HEK293T (cell line): ENCODE measurements around the gene ANO6.
"Not testable (repeated sequence)": the region's sequence is repeated elsewhere in the genome, so short reads cannot be mapped to it uniquely, and the experiment has no call there.

ENCODE experiments used
- CTCF ChIA-PET: fragments of 350-600 bp; formaldehyde crosslinking; extraction: SDS; loops from one replicate; lab custom pipeline; 2021; ENCODE audit warnings: antibody characterized with exemption, inconsistent platforms; lab: Yijun Ruan, JAX
- POLR2A ChIA-PET: fragments of 350-600 bp; formaldehyde crosslinking; extraction: SDS; loops from one replicate; lab custom pipeline; 2020; ENCODE audit warnings: antibody characterized with exemption, inconsistent platforms; lab: Yijun Ruan, JAX
- DNase-seq: peaks from one replicate; pipeline ENCODE4 v3.0.0; 2012; ENCODE audit warnings: mixed read lengths; ENCODE audit errors: extremely low spot score
- ARNT ChIP-seq: fragments of 450-650 bp; IDR thresholded peaks from 2 replicates; pipeline ENCODE4 v1.6.1; 2017; ENCODE audit warnings: mild to moderate bottlenecking
- BHLHE40 ChIP-seq: fragments of 450-650 bp; IDR thresholded peaks from 2 replicates; pipeline ENCODE4 v1.6.1; 2016; ENCODE audit warnings: mild to moderate bottlenecking, moderate library complexity, borderline replicate concordance
- CTBP1 ChIP-seq: fragments of 450-650 bp; IDR thresholded peaks from 2 replicates; pipeline ENCODE4 v1.6.1; 2016; ENCODE audit warnings: borderline replicate concordance
- ELF4 ChIP-seq: fragments of 450-650 bp; IDR thresholded peaks from 2 replicates; pipeline ENCODE4 v1.6.1; 2017; ENCODE audit warnings: antibody characterized with exemption
- FOXA1 ChIP-seq: fragments of 450-650 bp; IDR thresholded peaks from 2 replicates; pipeline ENCODE4 v1.6.1; 2016; ENCODE audit warnings: mild to moderate bottlenecking
- FOXK2 ChIP-seq: fragments of 450-650 bp; IDR thresholded peaks from 2 replicates; pipeline ENCODE4 v1.6.1; 2016; ENCODE audit warnings: mild to moderate bottlenecking
- FOXM1 ChIP-seq: fragments of 450-650 bp; IDR thresholded peaks from 2 replicates; pipeline ENCODE4 v1.6.1; 2017; ENCODE audit warnings: mild to moderate bottlenecking, borderline replicate concordance
- HDGF ChIP-seq: fragments of 450-650 bp; IDR thresholded peaks from 2 replicates; pipeline ENCODE4 v1.6.1; 2017; ENCODE audit warnings: antibody characterized with exemption, borderline replicate concordance
- L3MBTL2 ChIP-seq: fragments of 450-650 bp; conservative IDR thresholded peaks from 2 replicates; pipeline ENCODE4 v1.6.1; 2016; ENCODE audit warnings: mild to moderate bottlenecking
- LEF1 ChIP-seq: fragments of 450-650 bp; IDR thresholded peaks from 2 replicates; pipeline ENCODE4 v1.6.1; 2017; ENCODE audit warnings: mild to moderate bottlenecking, borderline replicate concordance
- NFRKB ChIP-seq: fragments of 450-650 bp; IDR thresholded peaks from 2 replicates; pipeline ENCODE4 v1.6.1; 2016; ENCODE audit warnings: mild to moderate bottlenecking, moderate library complexity
- SP1 ChIP-seq: fragments of 450-650 bp; IDR thresholded peaks from 2 replicates; pipeline ENCODE4 v1.6.1; 2017
- SUZ12 ChIP-seq: fragments of 450-650 bp; IDR thresholded peaks from 2 replicates; pipeline ENCODE4 v1.6.1; 2016; ENCODE audit warnings: mild to moderate bottlenecking
- TARDBP ChIP-seq: fragments of 450-650 bp; IDR thresholded peaks from 2 replicates; pipeline ENCODE4 v1.6.1; 2016
- ZNF384 ChIP-seq: fragments of 450-650 bp; IDR thresholded peaks from 2 replicates; pipeline ENCODE4 v1.6.1; 2016
- TF ChIP-seq, protein P1 (sequence below): fragments of 450-650 bp; IDR thresholded peaks from 2 replicates; pipeline ENCODE4 v1.6.1; 2016

ANO6 gene

DNA sequence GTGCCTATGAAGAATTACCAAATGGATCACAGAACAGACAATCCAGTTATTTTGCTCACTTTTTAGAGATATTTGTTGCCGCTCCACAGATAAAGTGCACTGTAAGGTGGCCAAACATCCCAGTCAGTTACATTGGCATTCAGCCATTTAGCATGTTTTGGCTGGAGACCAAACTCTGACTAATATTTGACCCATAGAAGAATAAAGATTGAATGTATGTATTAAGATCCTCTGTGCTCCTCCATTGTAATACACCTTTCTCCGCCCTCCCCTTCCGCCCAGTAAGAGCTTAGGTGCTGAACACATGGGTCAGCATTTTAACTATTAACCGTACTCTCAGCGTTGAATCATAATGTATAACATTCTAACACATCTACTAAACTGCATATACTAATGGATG lies 163.4 kb downstream of the ANO6 start:
- TF ChIP-seq, protein P1, sequence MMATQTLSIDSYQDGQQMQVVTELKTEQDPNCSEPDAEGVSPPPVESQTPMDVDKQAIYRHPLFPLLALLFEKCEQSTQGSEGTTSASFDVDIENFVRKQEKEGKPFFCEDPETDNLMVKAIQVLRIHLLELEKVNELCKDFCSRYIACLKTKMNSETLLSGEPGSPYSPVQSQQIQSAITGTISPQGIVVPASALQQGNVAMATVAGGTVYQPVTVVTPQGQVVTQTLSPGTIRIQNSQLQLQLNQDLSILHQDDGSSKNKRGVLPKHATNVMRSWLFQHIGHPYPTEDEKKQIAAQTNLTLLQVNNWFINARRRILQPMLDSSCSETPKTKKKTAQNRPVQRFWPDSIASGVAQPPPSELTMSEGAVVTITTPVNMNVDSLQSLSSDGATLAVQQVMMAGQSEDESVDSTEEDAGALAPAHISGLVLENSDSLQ, result no peak
- no peak for TF ChIP-seq LEF1
- POLR2A ChIA-PET, result no interaction called here
- no peak for DNase-seq
- CTCF ChIA-PET, result no interaction called here

DNA sequence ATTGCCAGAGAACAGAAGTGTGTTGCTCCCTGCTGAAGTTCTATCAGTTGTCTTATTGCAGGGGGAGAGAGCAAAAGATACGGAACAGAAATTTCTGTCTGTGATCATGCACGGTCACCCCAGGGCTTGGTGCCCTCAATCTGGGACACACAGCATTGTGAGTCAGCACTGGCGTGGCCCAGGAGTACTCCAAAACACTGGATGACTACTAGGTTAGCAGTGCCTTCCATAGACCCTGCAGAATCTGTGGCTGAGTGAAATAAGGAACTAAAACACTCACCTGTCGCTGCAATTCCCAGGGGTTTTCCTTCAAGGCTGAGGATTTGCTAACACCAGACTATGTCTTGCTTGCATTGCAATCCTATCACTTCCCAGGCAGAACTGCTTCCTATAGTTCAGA lies 165.5 kb downstream of the ANO6 start:
- TF ChIP-seq FOXK2, result no peak
- no peak for TF ChIP-seq SP1
- no peak for TF ChIP-seq TARDBP
- no peak for TF ChIP-seq FOXM1
- no peak for TF ChIP-seq FOXA1
- no peak for TF ChIP-seq ZNF384
- TF ChIP-seq, protein P1, result no peak
- TF ChIP-seq HDGF, result no peak
- TF ChIP-seq SUZ12, result no peak
- TF ChIP-seq ARNT, result no peak
- no peak for DNase-seq
- ChIA-PET POLR2A (no interaction called here), CTCF (no interaction called here)

DNA sequence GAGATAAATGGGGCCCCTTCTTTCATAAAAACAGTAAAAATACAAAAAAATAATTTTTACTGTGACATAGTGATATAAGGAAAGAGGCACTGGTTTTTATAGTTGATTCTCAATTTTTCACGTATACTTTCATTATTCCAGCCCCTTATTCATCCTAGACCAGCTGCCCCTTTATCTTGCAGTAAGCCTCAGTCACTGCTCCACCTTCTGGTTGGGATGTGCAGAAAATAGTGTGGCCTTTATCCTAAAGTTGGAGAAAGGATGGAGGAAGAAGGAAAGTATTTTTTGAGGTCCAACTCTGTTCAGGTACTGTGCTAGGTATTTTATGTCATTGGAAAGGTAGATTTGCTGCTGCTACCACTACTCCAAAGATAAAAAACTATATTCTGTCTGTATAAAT lies 172.7 kb downstream of the ANO6 start:
- TF ChIP-seq BHLHE40 (no peak), NFRKB (no peak), ELF4 (no peak), SP1 (no peak), HDGF (no peak), FOXM1 (no peak), SUZ12 (no peak), TARDBP (no peak), FOXA1 (no peak), ARNT (no peak), FOXK2 (no peak), ZNF384 (no peak), LEF1 (no peak), CTBP1 (no peak)
- TF ChIP-seq, protein P1, result no peak
- CTCF ChIA-PET, result interaction anchor here (1.0 to 1.9 kb wide), 4 partner anchors 12 to 218 kb away, joined by 3 to 6 read pairs (median 4); no protein-coding TSS in a partner anchor
- POLR2A ChIA-PET, result no interaction called here
- peak; percentile 33 for DNase-seq

DNA sequence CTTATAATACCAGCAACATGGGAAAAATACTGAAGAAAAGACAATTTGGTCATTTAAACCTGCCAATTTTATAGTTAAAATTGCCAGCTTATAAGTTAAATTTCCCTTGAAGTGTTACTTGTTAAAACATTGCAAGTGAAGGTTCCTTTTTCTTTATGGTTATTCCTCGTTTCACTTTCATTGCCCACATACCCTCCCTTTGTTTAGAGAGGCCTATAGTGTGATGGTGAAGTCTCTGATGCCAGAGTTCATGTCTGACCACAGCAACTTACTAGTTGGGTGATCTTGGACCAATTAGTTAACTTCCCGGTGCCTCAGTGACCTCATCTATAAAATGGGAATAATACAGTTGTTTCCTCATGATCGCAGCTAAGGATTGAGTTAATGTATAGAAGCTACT lies 173.5 kb downstream of the ANO6 start:
- ChIA-PET CTCF (interaction anchor here (1.9 kb wide), 1 partner anchor 121 kb away, joined by 6 read pairs; no protein-coding TSS in a partner anchor), POLR2A (no interaction called here)
- TF ChIP-seq BHLHE40 (no peak), SUZ12 (no peak), CTBP1 (no peak), LEF1 (no peak), ARNT (no peak), FOXK2 (no peak), ZNF384 (no peak), ELF4 (no peak), SP1 (no peak), HDGF (no peak), TARDBP (no peak), NFRKB (no peak)
- TF ChIP-seq, protein P1, result no peak
- no peak for DNase-seq

DNA sequence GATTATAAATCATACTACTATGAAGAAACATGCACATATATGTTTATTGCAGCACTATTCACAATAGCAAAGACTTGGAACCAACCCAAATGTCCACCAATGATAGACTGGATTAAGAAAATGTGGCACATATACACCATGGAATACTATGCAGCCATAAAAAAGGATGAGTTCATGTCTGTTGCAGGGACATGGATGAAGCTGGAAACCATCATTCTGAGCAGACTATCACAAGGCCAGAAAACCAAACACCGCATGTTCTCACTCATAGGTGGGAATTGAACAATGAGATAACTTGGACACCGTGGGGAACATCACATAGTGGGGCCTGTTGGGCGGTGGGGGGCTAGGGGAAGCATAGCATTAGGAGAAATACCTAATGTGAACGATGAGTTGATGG lies 181.6 kb downstream of the ANO6 start:
- DNase-seq, CTCF ChIA-PET, POLR2A ChIA-PET: not testable (repeated sequence)

DNA sequence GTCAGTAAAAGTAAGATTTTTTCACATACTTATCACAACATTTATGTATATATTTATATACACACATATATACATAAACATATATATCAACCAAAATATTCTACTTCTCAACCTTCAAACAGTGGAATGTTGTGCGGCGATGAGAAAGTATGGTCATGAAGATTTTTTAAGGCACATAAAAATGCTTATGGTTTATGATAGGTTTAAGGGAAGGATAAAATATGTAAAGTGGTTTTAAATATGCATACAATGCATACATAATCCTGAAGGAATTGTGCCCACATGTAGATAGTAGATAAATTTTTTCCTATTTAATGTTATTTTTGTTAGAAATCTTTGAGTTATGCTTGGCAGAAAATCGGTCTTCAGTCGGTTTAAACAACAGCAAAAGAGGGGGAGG lies 182.7 kb downstream of the ANO6 start:
- DNase-seq, result no peak
- POLR2A ChIA-PET, result no interaction called here
- TF ChIP-seq TARDBP (no peak), ELF4 (no peak), HDGF (no peak), SUZ12 (no peak), SP1 (no peak), ARNT (no peak), FOXK2 (no peak), FOXA1 (no peak), ZNF384 (no peak), L3MBTL2 (no peak), CTBP1 (no peak), BHLHE40 (no peak), NFRKB (no peak), LEF1 (no peak), FOXM1 (no peak)
- TF ChIP-seq, protein P1, result no peak
- CTCF ChIA-PET, result interaction anchor here (0.7 kb wide), 1 partner anchor 33 kb away, joined by 3 read pairs; no protein-coding TSS in a partner anchor
